Parathyroid adenoma (tissue), 2 donors: Measurements from ENCODE around the gene RGS6.

Source experiments
- H2AFZ ChIP-seq: fragments of 300-600 bp; sonication (generic); one replicate; pipeline ENCODE4 v1.7.0; 2017; ENCODE audit warnings: antibody characterized with exemption, mild to moderate bottlenecking
- H3K27ac ChIP-seq: fragments of 300-600 bp; sonication (generic); one replicate; pipeline ENCODE4 v1.7.0; 2017
- H3K27me3 ChIP-seq: fragments of 300-600 bp; sonication (generic); one replicate; pipeline ENCODE4 v1.7.0; 2017; ENCODE audit warnings: low read length; ENCODE audit not compliant: control insufficient read depth, insufficient read depth
- H3K36me3 ChIP-seq: fragments of 300-600 bp; sonication (generic); one replicate; pipeline ENCODE4 v1.7.0; 2017; ENCODE audit warnings: low read length; ENCODE audit not compliant: control insufficient read depth, insufficient read depth
- H3K4me1 ChIP-seq: fragments of 300-600 bp; sonication (generic); one replicate; pipeline ENCODE4 v1.7.0; 2017; ENCODE audit warnings: control low read depth
- H3K4me2 ChIP-seq: fragments of 300-600 bp; sonication (generic); one replicate; pipeline ENCODE4 v1.7.0; 2017; ENCODE audit warnings: low read length
- H3K4me3 ChIP-seq: fragments of 300-600 bp; sonication (generic); one replicate; pipeline ENCODE4 v1.7.0; 2017; ENCODE audit warnings: low read depth, low read length
- H3K79me2 ChIP-seq: fragments of 300-600 bp; sonication (generic); one replicate; pipeline ENCODE4 v1.7.0; 2017; ENCODE audit warnings: control low read depth
- H3K9ac ChIP-seq: fragments of 300-600 bp; sonication (generic); one replicate; pipeline ENCODE4 v1.7.0; 2017; ENCODE audit warnings: mild to moderate bottlenecking
- H3K9me3 ChIP-seq: fragments of 300-600 bp; sonication (generic); one replicate; pipeline ENCODE4 v1.7.0; 2017; ENCODE audit warnings: low read length; ENCODE audit not compliant: control insufficient read depth
- CTCF ChIP-seq: fragments of 300-600 bp; sonication (generic); IDR thresholded peaks from one replicate; pipeline ENCODE4 v1.7.0; 2017; ENCODE audit warnings: antibody characterized with exemption, mild to moderate bottlenecking
- donor health status: primary hyperparathyroidism.

RGS6 gene

GRCh38 chr14:72416081-72416849, 484.0 kb downstream of the RGS6 start:
- H3K27me3 ChIP-seq, result no peaks in the 10 kb centered on the region
- H3K4me1 ChIP-seq, result no peaks in the 10 kb centered on the region
- H3K4me3 ChIP-seq, result no peak overlapping the region
- no peak for TF ChIP-seq CTCF
- no peak overlapping the region for H3K9ac ChIP-seq
- H3K9me3 ChIP-seq, result no peaks in the 10 kb centered on the region
- no peaks in the 10 kb centered on the region for H3K36me3 ChIP-seq
- H2AFZ ChIP-seq, result no peak overlapping the region
- no peak overlapping the region for H3K27ac ChIP-seq
- H3K79me2 ChIP-seq, result no peaks in the 10 kb centered on the region
- no peak overlapping the region for H3K4me2 ChIP-seq

- Histone ChIP-seq H3K4me2 (no peak overlapping the region), H3K4me3 (no peak overlapping the region), H3K9me3 (no peaks in the 10 kb centered on the region), H3K27me3 (no peaks in the 10 kb centered on the region), H3K4me1 (no peaks in the 10 kb centered on the region), H3K9ac (no peak overlapping the region), H3K36me3 (no peaks in the 10 kb centered on the region), H3K27ac (no peak overlapping the region), H2AFZ (no peak overlapping the region), H3K79me2 (no peaks in the 10 kb centered on the region)
- peak; percentile 21 for TF ChIP-seq CTCF
Observed at GRCh38 chr14:72416892-72417291, 484.7 kb downstream of the RGS6 start.

GRCh38 chr14:72418806-72419205, 486.6 kb downstream of the RGS6 start:
- Histone ChIP-seq H3K9me3 (no peaks in the 10 kb centered on the region), H3K4me1 (no peaks in the 10 kb centered on the region), H3K4me3 (no peak overlapping the region), H3K27me3 (no peaks in the 10 kb centered on the region), H3K79me2 (no peaks in the 10 kb centered on the region), H3K4me2 (no peak overlapping the region), H3K36me3 (no peaks in the 10 kb centered on the region), H3K27ac (no peak overlapping the region), H2AFZ (no peak overlapping the region), H3K9ac (no peak overlapping the region)
- TF ChIP-seq CTCF, result no peak

GRCh38 chr14:72419226-72419775, 487.1 kb downstream of the RGS6 start:
- Histone ChIP-seq H3K4me2 (no peak overlapping the region), H3K9me3 (no peaks in the 10 kb centered on the region), H3K9ac (no peak overlapping the region), H2AFZ (no peak overlapping the region), H3K4me1 (no peaks in the 10 kb centered on the region), H3K27me3 (no peaks in the 10 kb centered on the region), H3K36me3 (no peaks in the 10 kb centered on the region), H3K79me2 (no peaks in the 10 kb centered on the region), H3K27ac (no peak overlapping the region), H3K4me3 (no peak overlapping the region)
- TF ChIP-seq CTCF, result no peak
